ENCODE measurements around the gene ANO7.

Gene ANO7

GRCh38 chr2:241149675-241149924 lies 38.9 kb upstream of the ANO7 start:
- Histone ChIP-seq H3K27me3 (ENCODE audit: control insufficient read depth in 1 of 2, insufficient read depth in 2 of 2, low read length in 2 of 2) (no peaks in the 10 kb centered on the region), H3K4me1 (ENCODE audit: insufficient read depth, low read length) (peaks cover 25% of the 10 kb centered on the region), H3K9ac (ENCODE audit: low read length) (no peak overlapping the region), H3K27ac (ENCODE audit: low read depth, low read length) (peak overlapping the region; percentile 6), H3K9me3 (ENCODE audit: low read length) (no peaks in the 10 kb centered on the region), H3K4me3 (ENCODE audit: low read depth in 1 of 2, low read length in 2 of 2) (peak overlapping the region; percentile 94 to 96), H3K36me3 (ENCODE audit: insufficient read depth, low read length) (peaks cover 6% of the 10 kb centered on the region)

DNA sequence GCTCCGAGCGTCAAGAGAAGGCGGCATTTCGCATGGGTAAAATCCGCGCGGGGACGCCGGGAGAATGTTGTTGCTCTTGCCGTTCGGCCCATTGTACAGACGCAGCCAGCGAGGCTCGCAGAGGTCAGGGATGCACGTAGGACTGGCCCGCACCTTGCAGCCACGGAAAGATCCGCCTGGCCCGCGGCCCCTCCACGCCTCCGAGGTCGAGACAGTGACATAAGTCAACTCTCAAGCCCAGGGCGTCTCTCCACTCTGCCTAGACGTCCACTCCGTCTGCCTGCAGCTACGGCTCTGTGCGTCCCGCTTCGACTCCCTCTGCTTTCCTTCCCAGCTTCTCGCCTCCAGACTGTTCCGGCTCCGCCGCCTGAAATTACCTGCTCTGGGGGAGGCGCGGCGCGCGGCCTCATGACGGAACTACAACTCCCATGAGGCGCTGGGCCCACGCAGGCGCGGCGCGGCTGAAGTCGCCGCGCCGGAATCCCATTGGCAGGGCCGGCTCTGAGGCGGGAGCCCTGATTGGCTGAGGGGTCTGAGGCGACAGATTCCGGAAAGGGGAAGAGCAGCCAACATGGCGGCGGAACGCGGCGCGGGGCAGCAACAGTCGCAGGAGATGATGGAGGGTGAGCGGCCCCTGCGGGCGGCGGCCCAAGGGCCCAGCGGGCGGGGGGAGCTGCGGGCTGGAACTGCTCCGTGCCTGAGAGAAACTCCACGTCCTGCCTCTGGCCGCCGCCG lies 38.4 kb upstream of the ANO7 start, which contains the start of gene PPP1R7:
Gene PPP1R7, plus strand, starts transcription at position 543 of the 735 bp plus-strand sequence. Its CDS starts 29 bp downstream, at position 572.
- peak within 1 kb of the TSS; percentile 84 for H3K27ac ChIP-seq (ENCODE audit: low read depth, low read length)
- H3K9me3 ChIP-seq (ENCODE audit: low read length), result no peaks in the 10 kb centered on the region
- peak within 1 kb of the TSS; percentile 94 to 96 for H3K4me3 ChIP-seq (ENCODE audit: low read depth in 1 of 2, low read length in 2 of 2)
- peaks cover 11% of the 10 kb centered on the region for H3K36me3 ChIP-seq (ENCODE audit: insufficient read depth, low read length)
- peak within 1 kb of the TSS; percentile 32 for H3K9ac ChIP-seq (ENCODE audit: low read length)
- peaks cover 25% of the 10 kb centered on the region for H3K4me1 ChIP-seq (ENCODE audit: insufficient read depth, low read length)
- H3K27me3 ChIP-seq (ENCODE audit: control insufficient read depth in 1 of 2, insufficient read depth in 2 of 2, low read length in 2 of 2), result no peaks in the 10 kb centered on the region

DNA sequence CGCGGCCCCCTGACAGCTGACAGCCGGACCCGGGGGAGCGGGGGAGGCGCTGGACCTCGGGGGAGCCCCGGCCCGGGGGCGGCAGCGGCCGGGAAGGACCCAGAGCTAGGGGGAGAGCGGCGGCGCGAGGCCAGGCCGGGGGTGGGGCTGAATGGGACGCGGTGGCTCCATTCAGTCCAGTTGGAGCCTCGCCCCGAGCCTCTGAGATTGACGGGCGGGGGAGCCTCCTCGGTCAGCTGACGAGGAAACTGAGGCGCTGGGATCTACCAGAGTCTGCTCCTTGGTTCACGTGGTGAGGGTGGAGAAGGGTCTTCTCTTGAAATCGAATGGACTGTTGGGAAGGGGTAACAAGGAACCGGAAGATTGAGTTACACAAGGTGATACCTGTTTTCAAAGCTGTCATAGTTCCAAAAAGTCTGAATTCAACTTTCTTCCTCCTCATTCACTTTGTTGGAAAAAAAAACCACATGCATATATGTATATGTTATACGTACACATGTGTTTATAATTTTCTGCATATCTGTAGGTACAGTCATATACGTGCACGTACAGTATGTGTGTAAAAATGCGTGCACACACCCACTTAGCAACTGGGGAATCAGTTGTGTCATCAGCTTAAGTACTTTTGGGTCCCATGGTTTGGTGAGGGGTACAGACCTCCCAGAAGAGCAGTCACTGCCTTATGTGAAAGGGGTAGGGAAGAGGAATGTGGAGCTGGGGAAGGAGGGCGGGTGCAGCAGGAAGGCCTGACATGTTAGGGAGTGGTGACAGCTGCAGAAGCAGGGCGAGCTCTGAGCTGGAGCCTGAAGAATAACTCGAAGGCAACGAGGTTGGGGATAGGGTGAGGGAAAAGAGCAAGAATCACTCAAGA lies 37.6 kb upstream of the ANO7 start:
- no peaks in the 10 kb centered on the region for H3K27me3 ChIP-seq (ENCODE audit: control insufficient read depth in 1 of 2, insufficient read depth in 2 of 2, low read length in 2 of 2)
- H3K36me3 ChIP-seq (ENCODE audit: insufficient read depth, low read length), result peaks cover 13% of the 10 kb centered on the region
- H3K27ac ChIP-seq (ENCODE audit: low read depth, low read length), result peak overlapping the region; percentile 84
- H3K9ac ChIP-seq (ENCODE audit: low read length), result peak overlapping the region; percentile 32
- peak overlapping the region; percentile 94 to 96 for H3K4me3 ChIP-seq (ENCODE audit: low read depth in 1 of 2, low read length in 2 of 2)
- peaks cover 25% of the 10 kb centered on the region for H3K4me1 ChIP-seq (ENCODE audit: insufficient read depth, low read length)
- H3K9me3 ChIP-seq (ENCODE audit: low read length), result no peaks in the 10 kb centered on the region

- Histone ChIP-seq H3K4me1 (ENCODE audit: insufficient read depth, low read length) (peaks cover 25% of the 10 kb centered on the region), H3K9me3 (ENCODE audit: low read length) (no peaks in the 10 kb centered on the region), H3K27me3 (ENCODE audit: control insufficient read depth in 1 of 2, insufficient read depth in 2 of 2, low read length in 2 of 2) (no peaks in the 10 kb centered on the region), H3K36me3 (ENCODE audit: insufficient read depth, low read length) (peaks cover 13% of the 10 kb centered on the region), H3K9ac (ENCODE audit: low read length) (no peak overlapping the region), H3K27ac (ENCODE audit: low read depth, low read length) (no peak overlapping the region), H3K4me3 (ENCODE audit: low read depth in 1 of 2, low read length in 2 of 2) (no peak overlapping the region)
These were observed 36.4 kb upstream of the ANO7 start for GRCh38 chr2:241151934-241152660.

GRCh38 chr2:241153616-241154015 lies 34.9 kb upstream of the ANO7 start:
- Histone ChIP-seq H3K27me3 (ENCODE audit: control insufficient read depth in 1 of 2, insufficient read depth in 2 of 2, low read length in 2 of 2) (no peaks in the 10 kb centered on the region), H3K4me1 (ENCODE audit: insufficient read depth, low read length) (peaks cover 20% of the 10 kb centered on the region), H3K9ac (ENCODE audit: low read length) (no peak overlapping the region), H3K36me3 (ENCODE audit: insufficient read depth, low read length) (peaks cover 26% of the 10 kb centered on the region), H3K4me3 (ENCODE audit: low read depth in 1 of 2, low read length in 2 of 2) (no peak overlapping the region), H3K27ac (ENCODE audit: low read depth, low read length) (no peak overlapping the region), H3K9me3 (ENCODE audit: low read length) (no peaks in the 10 kb centered on the region)

DNA sequence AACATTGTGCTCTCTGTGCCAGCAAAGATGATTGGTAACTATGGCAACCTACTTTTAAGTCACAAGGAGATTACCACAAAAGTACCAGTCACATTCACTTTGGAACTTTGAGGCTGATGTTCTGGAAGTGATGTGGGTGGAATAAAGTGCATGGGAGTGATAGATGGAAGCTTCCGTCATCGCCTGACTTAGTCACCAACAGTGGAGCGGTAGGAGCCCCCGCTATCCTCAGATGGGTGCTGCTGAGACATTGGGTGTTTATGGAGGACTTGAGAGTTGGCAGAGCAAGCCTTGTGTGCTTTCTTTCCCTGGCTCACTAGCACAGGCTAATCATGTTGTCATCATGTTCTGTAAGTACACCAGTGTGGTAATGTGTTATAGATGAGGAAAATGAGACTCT lies 33.6 kb upstream of the ANO7 start:
- Histone ChIP-seq H3K27me3 (ENCODE audit: control insufficient read depth in 1 of 2, insufficient read depth in 2 of 2, low read length in 2 of 2) (no peaks in the 10 kb centered on the region), H3K36me3 (ENCODE audit: insufficient read depth, low read length) (peaks cover 35% of the 10 kb centered on the region), H3K4me1 (ENCODE audit: insufficient read depth, low read length) (peaks cover 18% of the 10 kb centered on the region), H3K27ac (ENCODE audit: low read depth, low read length) (no peak overlapping the region), H3K4me3 (ENCODE audit: low read depth in 1 of 2, low read length in 2 of 2) (no peak overlapping the region), H3K9me3 (ENCODE audit: low read length) (no peaks in the 10 kb centered on the region), H3K9ac (ENCODE audit: low read length) (no peak overlapping the region)

DNA sequence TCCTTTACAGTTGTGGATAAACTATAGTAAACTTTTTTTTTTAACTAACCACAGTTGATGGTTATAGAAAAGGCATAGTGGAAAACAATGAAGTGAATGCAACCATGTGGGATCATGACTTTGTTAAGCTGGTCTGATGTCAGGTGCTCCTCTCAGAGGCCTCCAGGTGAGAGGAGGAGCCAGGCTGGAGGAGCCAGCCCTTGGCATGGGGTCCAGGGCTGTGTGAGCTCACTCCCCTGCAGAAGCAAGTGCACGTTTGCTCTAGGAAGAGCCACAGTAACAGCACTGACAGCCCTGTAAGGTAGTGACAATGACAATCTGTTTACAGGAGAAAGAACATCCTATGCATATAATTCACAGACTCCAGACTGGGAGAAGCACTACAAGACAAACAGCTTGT lies 32.5 kb upstream of the ANO7 start:
- H3K36me3 ChIP-seq (ENCODE audit: insufficient read depth, low read length), result peaks cover 35% of the 10 kb centered on the region

DNA sequence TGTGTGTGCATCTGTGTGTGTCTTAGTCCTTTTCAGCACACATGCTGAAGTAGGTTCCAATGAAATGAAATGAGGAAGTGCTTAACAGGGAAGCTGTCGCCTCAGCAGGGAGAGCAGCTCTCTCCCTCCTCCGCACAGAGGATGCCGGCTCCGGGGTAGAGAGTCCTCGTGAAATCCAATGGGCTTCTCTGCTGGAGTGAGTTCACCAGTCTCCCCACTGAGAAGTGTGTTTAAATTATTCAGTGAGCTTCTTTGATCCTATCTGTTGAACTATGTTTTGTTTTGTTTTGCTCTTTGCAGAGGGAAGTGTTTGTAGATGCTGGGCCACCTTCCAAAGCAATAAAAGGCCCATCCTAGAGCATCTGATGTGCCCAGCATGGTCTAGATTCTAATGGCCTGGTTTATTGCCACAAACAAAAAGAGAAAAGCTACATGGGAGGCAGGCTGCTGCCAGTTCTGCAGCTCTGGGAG lies 31.5 kb upstream of the ANO7 start:
- Histone ChIP-seq H3K9me3 (ENCODE audit: low read length) (no peaks in the 10 kb centered on the region), H3K4me1 (ENCODE audit: insufficient read depth, low read length) (peaks cover 10% of the 10 kb centered on the region), H3K9ac (ENCODE audit: low read length) (no peak overlapping the region), H3K27ac (ENCODE audit: low read depth, low read length) (no peak overlapping the region), H3K36me3 (ENCODE audit: insufficient read depth, low read length) (peaks cover 35% of the 10 kb centered on the region), H3K27me3 (ENCODE audit: control insufficient read depth in 1 of 2, insufficient read depth in 2 of 2, low read length in 2 of 2) (no peaks in the 10 kb centered on the region), H3K4me3 (ENCODE audit: low read depth in 1 of 2, low read length in 2 of 2) (no peak overlapping the region)

More for the DNA sequence above, 32.5 kb upstream of the ANO7 start:
- Histone ChIP-seq H3K9ac (ENCODE audit: low read length) (no peak overlapping the region), H3K27me3 (ENCODE audit: control insufficient read depth in 1 of 2, insufficient read depth in 2 of 2, low read length in 2 of 2) (no peaks in the 10 kb centered on the region), H3K9me3 (ENCODE audit: low read length) (no peaks in the 10 kb centered on the region), H3K4me1 (ENCODE audit: insufficient read depth, low read length) (peaks cover 16% of the 10 kb centered on the region), H3K27ac (ENCODE audit: low read depth, low read length) (no peak overlapping the region), H3K4me3 (ENCODE audit: low read depth in 1 of 2, low read length in 2 of 2) (no peak overlapping the region)

DNA sequence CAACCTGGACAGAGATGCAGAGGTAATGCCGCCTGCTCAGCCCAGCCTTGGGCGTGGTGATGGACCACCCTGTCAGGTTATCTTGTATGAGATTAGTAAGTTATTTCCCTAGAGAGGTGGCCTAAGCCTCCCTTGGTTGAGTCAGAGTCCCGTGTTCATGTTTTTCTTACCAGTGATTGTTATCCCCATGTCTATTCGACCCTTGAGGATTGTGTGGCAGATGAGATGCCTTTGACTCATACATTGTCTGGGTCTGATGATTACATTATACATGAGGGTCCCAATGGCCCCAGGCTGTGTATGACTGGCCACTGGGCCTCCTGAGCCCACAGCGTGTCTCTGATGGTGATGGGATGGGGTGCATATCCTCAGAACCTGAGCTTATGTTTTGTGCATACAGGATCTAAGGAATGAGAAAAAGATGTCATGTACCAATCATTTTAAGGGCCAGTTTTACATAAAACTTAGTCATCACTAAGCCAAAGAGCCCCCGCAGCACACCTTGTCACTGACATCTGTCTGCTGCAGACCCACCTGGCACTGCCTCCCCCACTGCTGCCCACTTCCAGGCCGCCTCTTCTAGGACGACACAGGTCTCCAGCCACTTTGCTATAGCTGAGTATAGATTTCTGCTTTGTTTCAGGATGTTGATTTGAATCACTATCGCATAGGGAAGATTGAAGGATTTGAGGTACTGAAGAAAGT lies 30.5 kb upstream of the ANO7 start:
- no peaks in the 10 kb centered on the region for H3K27me3 ChIP-seq (ENCODE audit: control insufficient read depth in 1 of 2, insufficient read depth in 2 of 2, low read length in 2 of 2)
- no peaks in the 10 kb centered on the region for H3K9me3 ChIP-seq (ENCODE audit: low read length)
- H3K4me1 ChIP-seq (ENCODE audit: insufficient read depth, low read length), result peaks cover 10% of the 10 kb centered on the region
- peaks cover 36% of the 10 kb centered on the region for H3K36me3 ChIP-seq (ENCODE audit: insufficient read depth, low read length)
- H3K4me3 ChIP-seq (ENCODE audit: low read depth in 1 of 2, low read length in 2 of 2), result no peak overlapping the region
- H3K27ac ChIP-seq (ENCODE audit: low read depth, low read length), result no peak overlapping the region
- no peak overlapping the region for H3K9ac ChIP-seq (ENCODE audit: low read length)

DNA sequence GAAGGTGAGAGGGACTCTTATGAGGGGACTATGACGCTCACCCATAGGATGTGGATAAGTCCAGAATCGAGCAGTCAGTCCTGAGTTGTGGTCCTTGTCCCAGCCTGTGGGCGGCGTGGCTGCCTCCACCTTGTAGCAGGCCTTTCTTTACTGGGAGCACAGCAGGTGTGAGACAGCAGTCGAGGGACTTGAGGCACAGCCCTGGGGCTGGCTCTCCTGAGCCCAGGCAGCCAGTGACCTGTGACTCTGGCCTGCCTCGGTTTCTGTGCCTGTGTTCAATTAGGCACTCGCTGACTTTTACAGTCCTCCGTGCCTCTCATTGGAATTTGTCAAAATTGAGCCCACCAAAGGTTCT lies 30.0 kb upstream of the ANO7 start:
- Histone ChIP-seq H3K36me3 (ENCODE audit: insufficient read depth, low read length) (peaks cover 38% of the 10 kb centered on the region), H3K27ac (ENCODE audit: low read depth, low read length) (no peak overlapping the region), H3K9me3 (ENCODE audit: low read length) (no peaks in the 10 kb centered on the region), H3K27me3 (ENCODE audit: control insufficient read depth in 1 of 2, insufficient read depth in 2 of 2, low read length in 2 of 2) (no peaks in the 10 kb centered on the region), H3K9ac (ENCODE audit: low read length) (no peak overlapping the region), H3K4me1 (ENCODE audit: insufficient read depth, low read length) (peaks cover 10% of the 10 kb centered on the region), H3K4me3 (ENCODE audit: low read depth in 1 of 2, low read length in 2 of 2) (no peak overlapping the region)

DNA sequence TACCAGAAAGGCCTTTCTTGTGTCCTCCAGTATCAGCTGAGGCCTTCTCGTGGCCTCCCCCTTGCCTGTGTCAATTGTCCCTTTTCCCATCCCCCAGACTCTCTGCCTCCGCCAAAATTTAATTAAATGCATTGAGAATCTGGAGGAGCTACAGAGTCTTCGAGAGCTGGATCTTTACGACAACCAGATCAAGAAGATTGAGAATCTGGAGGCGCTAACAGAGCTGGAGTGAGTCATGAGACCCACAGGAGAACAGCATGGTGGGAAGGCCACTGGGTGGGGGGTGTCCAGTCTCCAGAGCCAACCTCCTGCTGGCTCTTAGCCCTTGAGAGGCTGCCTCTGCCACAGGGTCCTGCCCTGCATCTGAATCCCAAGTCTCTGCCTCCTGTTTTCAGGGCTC lies 29.4 kb upstream of the ANO7 start:
- H3K9ac ChIP-seq (ENCODE audit: low read length), result no peak overlapping the region
- H3K9me3 ChIP-seq (ENCODE audit: low read length), result no peaks in the 10 kb centered on the region
- no peaks in the 10 kb centered on the region for H3K27me3 ChIP-seq (ENCODE audit: control insufficient read depth in 1 of 2, insufficient read depth in 2 of 2, low read length in 2 of 2)
- peaks cover 39% of the 10 kb centered on the region for H3K36me3 ChIP-seq (ENCODE audit: insufficient read depth, low read length)
- H3K4me1 ChIP-seq (ENCODE audit: insufficient read depth, low read length), result peaks cover 10% of the 10 kb centered on the region
- no peak overlapping the region for H3K4me3 ChIP-seq (ENCODE audit: low read depth in 1 of 2, low read length in 2 of 2)
- H3K27ac ChIP-seq (ENCODE audit: low read depth, low read length), result no peak overlapping the region

Data from muscle layer of colon (tissue), 2 donors.